Panc1 (cell line): ENCODE results near the gene CHN1. TPM values are rescaled to one million over a fixed set of nuclear protein-coding genes. Genes with fewer than 3 reads are reported as not detected.

Experiments
- ATAC-seq: fragments of 200-7000 bp; cut with Tn5 transposase; 2 replicates; pipeline ENCODE4 v1.9.1; 2020; ENCODE audit warnings: mild to moderate bottlenecking, moderate library complexity
- BruUV-seq: library from RNA; stranded (reverse); fragments of 400-500 nt; replicated peaks from 2 replicates; lab custom pipeline; 2021; lab: Mats Ljungman, UMichigan
- CTCF ChIA-PET: fragments of 300-600 bp; sonication (Branson Sonifier 250); formaldehyde crosslinking; loops from one replicate; lab custom pipeline; 2022; ENCODE audit warnings: antibody characterized with exemption; lab: Charles Lee
- POLR2A ChIA-PET: fragments of 300-600 bp; sonication (Branson Sonifier 250); formaldehyde crosslinking; loops from one replicate; lab custom pipeline; 2022; ENCODE audit warnings: antibody characterized with exemption; lab: Charles Lee
- DNase-seq: peaks from one replicate; pipeline ENCODE4 v3.0.0-alpha.2; 2010; ENCODE audit warnings: low read depth, low spot score
- H3K27ac ChIP-seq: 2 replicates; pipeline ENCODE4 v1.5.1; 2011; ENCODE audit warnings: mild to moderate bottlenecking, low read length, inconsistent platforms
- H3K27me3 ChIP-seq: fragments of 200-500 bp; sonication (Bioruptor generic); 2 replicates; pipeline ENCODE4 v1.6.0; 2014; ENCODE audit warnings: low read length, inconsistent platforms; ENCODE audit not compliant: control insufficient read depth, insufficient read depth
- H3K36me3 ChIP-seq: fragments of 200-500 bp; sonication (Bioruptor generic); 2 replicates; pipeline ENCODE4 v1.5.1; 2014; ENCODE audit warnings: inconsistent platforms, mild to moderate bottlenecking, low read length, moderate library complexity; ENCODE audit not compliant: control insufficient read depth, insufficient read depth
- H3K4me1 ChIP-seq: 2 replicates; pipeline ENCODE4 v1.5.1; 2011; ENCODE audit warnings: inconsistent platforms, mild to moderate bottlenecking, low read length, moderate library complexity; ENCODE audit not compliant: control insufficient read depth, insufficient read depth
- H3K4me3 ChIP-seq, 2 experiments: 2 replicates each; pipeline ENCODE4 v1.5.1; 2011 to 2012; ENCODE audit warnings: low read depth in 2 of 2, low read length in 2 of 2, mild to moderate bottlenecking in 2 of 2, inconsistent platforms in 1 of 2, moderate library complexity in 1 of 2
- H3K9me3 ChIP-seq: fragments of 200-500 bp; sonication (Bioruptor generic); 2 replicates; pipeline ENCODE4 v1.5.1; 2014; ENCODE audit warnings: low read depth, mild to moderate bottlenecking, inconsistent platforms, low read length, moderate library complexity; ENCODE audit not compliant: control insufficient read depth, insufficient read depth
- CTCF ChIP-seq: fragments of 450-650 bp; IDR thresholded peaks from 2 replicates; pipeline ENCODE4 v1.5.1; 2017; ENCODE audit warnings: mild to moderate bottlenecking
- POLR2AphosphoS5 ChIP-seq: IDR thresholded peaks from 2 replicates; pipeline ENCODE4 v1.6.1; 2012; ENCODE audit warnings: mild to moderate bottlenecking, low read depth, low read length, moderate library complexity
- REST ChIP-seq, 2 experiments: IDR thresholded peaks; 2 replicates each; pipeline ENCODE4 v1.6.1; 2011 to 2012; ENCODE audit warnings: low read depth in 2 of 2, control low read depth in 1 of 2, low read length in 1 of 2, mild to moderate bottlenecking in 1 of 2, moderate library complexity in 1 of 2; ENCODE audit not compliant: insufficient read depth in 1 of 2
- SIN3A ChIP-seq: IDR thresholded peaks from 2 replicates; pipeline ENCODE4 v1.6.1; 2012; ENCODE audit warnings: low read depth, mild to moderate bottlenecking, low read length, moderate library complexity, borderline replicate concordance; ENCODE audit not compliant: insufficient read depth
- TCF7L2 ChIP-seq: IDR thresholded peaks from 2 replicates; pipeline ENCODE4 v1.6.1; 2011; ENCODE audit warnings: mild to moderate bottlenecking, low read depth, low read length, inconsistent platforms
- in situ Hi-C: cut with HindIII; loops from 2 replicates; pipeline ENCODE4 v1.10.0; 2016; ENCODE audit warnings: low sequenced_read_pairs, low pct_unique_long_range_greater_than_20kb
- intact Hi-C: fragments of 100-400 bp; cut with micrococcal nuclease; formaldehyde crosslinking; loops from one replicate; pipeline ENCODE4 v1.10.0; 2022; ENCODE audit not compliant: unreplicated experiment
- total RNA-seq: library from RNA; stranded (reverse); gene quantifications from one replicate; pipeline ENCODE4 v1.2.1, GENCODE V29; 2021; ENCODE audit not compliant: unreplicated experiment

CHN1 gene
- total RNA-seq, 1 experiment from 2014 or later, result 20.8 TPM

GRCh38 chr2:174763780-174764179, 241.4 kb downstream of the CHN1 start:
- in situ Hi-C loops, result no loop called here
- no TSS peak for BruUV-seq
- intact Hi-C loops, result no loop called here
- TF ChIP-seq TCF7L2 (no peak), POLR2AphosphoS5 (no peak), SIN3A (no peak), REST (IDR thresholded peaks at IDR 0.05; ENCODE audit: insufficient read depth in 1 of 2, low read depth in 2 of 2, low read length in 1 of 2) (no peak), CTCF (no peak)
- ChIA-PET POLR2A (no interaction called here), CTCF (no interaction called here)
- Histone ChIP-seq H3K36me3 (no peaks in the 10 kb centered on the region), H3K4me1 (no peaks in the 10 kb centered on the region), H3K9me3 (no peaks in the 10 kb centered on the region), H3K27me3 (no peaks in the 10 kb centered on the region), H3K27ac (no peak overlapping the region), H3K4me3 (no peak overlapping the region)
- DNase-seq (no peak), ATAC-seq (no peak)

- Histone ChIP-seq H3K36me3 (no peaks in the 10 kb centered on the region), H3K27me3 (no peaks in the 10 kb centered on the region), H3K4me1 (no peaks in the 10 kb centered on the region), H3K9me3 (no peaks in the 10 kb centered on the region), H3K4me3 (no peak overlapping the region), H3K27ac (no peak overlapping the region)
- POLR2A ChIA-PET, result interaction anchor here (0.5 kb wide), 1 partner anchor 72 kb away, joined by 4 read pairs; no protein-coding TSS in a partner anchor
- in situ Hi-C loops (no loop called here), intact Hi-C loops (no loop called here)
- ATAC-seq (no peak), DNase-seq (no peak)
- no TSS peak for BruUV-seq
- TF ChIP-seq TCF7L2 (no peak), SIN3A (no peak), CTCF (no peak)
- CTCF ChIA-PET, result no interaction called here
These were observed 242.7 kb downstream of the CHN1 start for GRCh38 chr2:174762464-174762863.
